Panc1 (cell line): Measurements from ENCODE around the gene SPATA16. TPM values are rescaled to one million over a fixed set of nuclear protein-coding genes. Genes with fewer than 3 reads are reported as not detected.

Experiments used
- ATAC-seq: fragments of 200-7000 bp; cut with Tn5 transposase; 2 replicates; pipeline ENCODE4 v1.9.1; 2020; ENCODE audit warnings: mild to moderate bottlenecking, moderate library complexity
- BruUV-seq: library from RNA; stranded (reverse); fragments of 400-500 nt; replicated peaks from 2 replicates; lab custom pipeline; 2021; lab: Mats Ljungman, UMichigan
- CTCF ChIA-PET: fragments of 300-600 bp; sonication (Branson Sonifier 250); formaldehyde crosslinking; loops from one replicate; lab custom pipeline; 2022; ENCODE audit warnings: antibody characterized with exemption; lab: Charles Lee
- POLR2A ChIA-PET: fragments of 300-600 bp; sonication (Branson Sonifier 250); formaldehyde crosslinking; loops from one replicate; lab custom pipeline; 2022; ENCODE audit warnings: antibody characterized with exemption; lab: Charles Lee
- DNase-seq: peaks from one replicate; pipeline ENCODE4 v3.0.0-alpha.2; 2010; ENCODE audit warnings: low read depth, low spot score
- H3K27ac ChIP-seq: 2 replicates; pipeline ENCODE4 v1.5.1; 2011; ENCODE audit warnings: mild to moderate bottlenecking, low read length, inconsistent platforms
- H3K27me3 ChIP-seq: fragments of 200-500 bp; sonication (Bioruptor generic); 2 replicates; pipeline ENCODE4 v1.6.0; 2014; ENCODE audit warnings: low read length, inconsistent platforms; ENCODE audit not compliant: control insufficient read depth, insufficient read depth
- H3K36me3 ChIP-seq: fragments of 200-500 bp; sonication (Bioruptor generic); 2 replicates; pipeline ENCODE4 v1.5.1; 2014; ENCODE audit warnings: inconsistent platforms, mild to moderate bottlenecking, low read length, moderate library complexity; ENCODE audit not compliant: control insufficient read depth, insufficient read depth
- H3K4me1 ChIP-seq: 2 replicates; pipeline ENCODE4 v1.5.1; 2011; ENCODE audit warnings: inconsistent platforms, mild to moderate bottlenecking, low read length, moderate library complexity; ENCODE audit not compliant: control insufficient read depth, insufficient read depth
- H3K4me3 ChIP-seq, 2 experiments: 2 replicates each; pipeline ENCODE4 v1.5.1; 2011 to 2012; ENCODE audit warnings: low read depth in 2 of 2, low read length in 2 of 2, mild to moderate bottlenecking in 2 of 2, inconsistent platforms in 1 of 2, moderate library complexity in 1 of 2
- H3K9me3 ChIP-seq: fragments of 200-500 bp; sonication (Bioruptor generic); 2 replicates; pipeline ENCODE4 v1.5.1; 2014; ENCODE audit warnings: low read depth, mild to moderate bottlenecking, inconsistent platforms, low read length, moderate library complexity; ENCODE audit not compliant: control insufficient read depth, insufficient read depth
- POLR2AphosphoS5 ChIP-seq: IDR thresholded peaks from 2 replicates; pipeline ENCODE4 v1.6.1; 2012; ENCODE audit warnings: mild to moderate bottlenecking, low read depth, low read length, moderate library complexity
- REST ChIP-seq, 2 experiments: IDR thresholded peaks; 2 replicates each; pipeline ENCODE4 v1.6.1; 2011 to 2012; ENCODE audit warnings: low read depth in 2 of 2, control low read depth in 1 of 2, low read length in 1 of 2, mild to moderate bottlenecking in 1 of 2, moderate library complexity in 1 of 2; ENCODE audit not compliant: insufficient read depth in 1 of 2
- SIN3A ChIP-seq: IDR thresholded peaks from 2 replicates; pipeline ENCODE4 v1.6.1; 2012; ENCODE audit warnings: low read depth, mild to moderate bottlenecking, low read length, moderate library complexity, borderline replicate concordance; ENCODE audit not compliant: insufficient read depth
- TCF7L2 ChIP-seq: IDR thresholded peaks from 2 replicates; pipeline ENCODE4 v1.6.1; 2011; ENCODE audit warnings: mild to moderate bottlenecking, low read depth, low read length, inconsistent platforms
- in situ Hi-C: cut with HindIII; loops from 2 replicates; pipeline ENCODE4 v1.10.0; 2016; ENCODE audit warnings: low sequenced_read_pairs, low pct_unique_long_range_greater_than_20kb
- intact Hi-C: fragments of 100-400 bp; cut with micrococcal nuclease; formaldehyde crosslinking; loops from one replicate; pipeline ENCODE4 v1.10.0; 2022; ENCODE audit not compliant: unreplicated experiment
- total RNA-seq: library from RNA; stranded (reverse); gene quantifications from one replicate; pipeline ENCODE4 v1.2.1, GENCODE V29; 2021; ENCODE audit not compliant: unreplicated experiment

Gene SPATA16
- total RNA-seq, 1 experiment from 2014 or later, result not detected

GRCh38 chr3:172839679-172840078 lies 301.4 kb downstream of the SPATA16 start:
- Histone ChIP-seq H3K36me3 (no peaks in the 10 kb centered on the region), H3K9me3 (no peaks in the 10 kb centered on the region), H3K4me1 (no peaks in the 10 kb centered on the region), H3K27ac (no peak overlapping the region), H3K27me3 (peaks cover 8% of the 10 kb centered on the region; the same call in 1 of the 2 replicates), H3K4me3 (no peak overlapping the region)
- DNase-seq (no peak), ATAC-seq (no peak)
- POLR2A ChIA-PET, result interaction anchor here (0.6 kb wide), 1 partner anchor 86 kb away, joined by 3 read pairs; no protein-coding TSS in a partner anchor
- CTCF ChIA-PET, result no interaction called here
- in situ Hi-C loops, result no loop called here
- intact Hi-C loops, result loop anchor here (5.0 to 10.0 kb wide), 2 partner anchors 145 to 208 kb away; no protein-coding TSS in a partner anchor
- TF ChIP-seq SIN3A, result no peak
- TF ChIP-seq TCF7L2, result no peak
- no peak for TF ChIP-seq POLR2AphosphoS5
- TF ChIP-seq REST (IDR thresholded peaks at IDR 0.05; ENCODE audit: insufficient read depth in 1 of 2, low read depth in 2 of 2, low read length in 1 of 2), result no peak
- BruUV-seq, result no TSS peak
